Rectal smooth muscle tissue (tissue), 1 donor: ENCODE measurements around the gene GULP1.

Experiments used
- H3K27ac ChIP-seq: one replicate; pipeline ENCODE4 v1.7.0; 2013; ENCODE audit warnings: low read depth, low read length, inconsistent platforms
- H3K27me3 ChIP-seq: one replicate; pipeline ENCODE4 v1.7.0; 2013; ENCODE audit warnings: low read length; ENCODE audit not compliant: control insufficient read depth, insufficient read depth
- H3K36me3 ChIP-seq: one replicate; pipeline ENCODE4 v1.7.0; 2013; ENCODE audit warnings: low read length; ENCODE audit not compliant: control insufficient read depth, insufficient read depth
- H3K4me1 ChIP-seq: one replicate; pipeline ENCODE4 v1.7.0; 2013; ENCODE audit warnings: low read length; ENCODE audit not compliant: control insufficient read depth, insufficient read depth
- H3K4me3 ChIP-seq: one replicate; pipeline ENCODE4 v1.7.0; 2013; ENCODE audit warnings: low read length
- H3K9ac ChIP-seq: one replicate; pipeline ENCODE4 v1.7.0; 2013; ENCODE audit warnings: low read length

The GULP1 gene

DNA sequence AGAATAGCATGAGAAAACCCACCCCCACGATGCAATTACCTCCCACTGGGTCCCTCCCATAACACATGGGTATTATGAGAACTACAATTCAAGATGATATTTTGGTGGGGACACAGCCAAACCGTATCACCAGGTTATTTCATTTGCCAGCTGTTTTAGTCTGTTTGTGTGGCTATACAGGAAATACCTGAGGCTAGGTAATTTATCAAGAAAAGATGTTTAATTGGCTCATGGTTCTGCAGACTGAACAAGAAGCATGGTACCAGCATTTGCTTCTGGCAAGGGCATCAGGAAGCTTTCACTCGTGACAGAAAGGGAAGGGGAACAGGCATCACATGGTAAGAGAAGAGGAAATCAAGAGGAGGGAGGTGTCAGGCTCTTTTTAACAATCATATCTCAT is 329.2 kb downstream of the GULP1 start:
- Histone ChIP-seq H3K4me1 (no peaks in the 10 kb centered on the region), H3K36me3 (no peaks in the 10 kb centered on the region), H3K4me3 (no peak overlapping the region), H3K9ac (no peak overlapping the region), H3K27ac (no peak overlapping the region), H3K27me3 (no peaks in the 10 kb centered on the region)

DNA sequence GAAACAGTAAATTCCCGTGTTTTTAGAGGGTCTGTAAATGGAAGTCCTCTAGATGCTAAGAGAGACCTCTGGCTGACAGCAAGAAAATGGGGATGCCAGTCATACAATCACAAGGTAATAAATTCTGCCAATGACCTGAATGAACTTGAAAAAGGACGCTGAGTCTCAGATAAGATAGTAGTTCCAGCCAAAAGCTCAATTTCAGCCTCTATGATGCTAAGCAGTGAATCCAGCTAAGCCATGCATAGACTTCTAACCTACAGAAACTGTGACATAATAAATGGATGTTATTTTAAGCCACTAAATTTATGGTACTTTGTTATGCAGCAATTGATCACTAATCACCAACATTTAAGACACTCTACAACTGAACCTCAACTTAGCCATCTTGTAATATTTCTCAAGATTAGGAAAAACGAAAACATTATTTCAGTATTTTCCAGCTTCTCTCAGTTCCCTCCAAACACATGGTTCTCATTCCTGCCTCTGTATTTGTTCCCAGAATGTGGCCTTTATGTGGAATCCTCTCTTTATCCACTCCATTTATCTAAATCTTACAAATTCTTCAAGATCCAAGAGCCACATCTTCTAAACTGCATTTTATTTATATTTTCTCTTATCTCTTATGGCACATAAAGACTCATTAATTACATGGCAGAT is 331.1 kb downstream of the GULP1 start:
- H3K4me3 ChIP-seq: no peak overlapping the region
- H3K27me3 ChIP-seq: no peaks in the 10 kb centered on the region
- H3K27ac ChIP-seq: no peak overlapping the region
- no peaks in the 10 kb centered on the region for H3K4me1 ChIP-seq
- no peaks in the 10 kb centered on the region for H3K36me3 ChIP-seq
- H3K9ac ChIP-seq: no peak overlapping the region

DNA sequence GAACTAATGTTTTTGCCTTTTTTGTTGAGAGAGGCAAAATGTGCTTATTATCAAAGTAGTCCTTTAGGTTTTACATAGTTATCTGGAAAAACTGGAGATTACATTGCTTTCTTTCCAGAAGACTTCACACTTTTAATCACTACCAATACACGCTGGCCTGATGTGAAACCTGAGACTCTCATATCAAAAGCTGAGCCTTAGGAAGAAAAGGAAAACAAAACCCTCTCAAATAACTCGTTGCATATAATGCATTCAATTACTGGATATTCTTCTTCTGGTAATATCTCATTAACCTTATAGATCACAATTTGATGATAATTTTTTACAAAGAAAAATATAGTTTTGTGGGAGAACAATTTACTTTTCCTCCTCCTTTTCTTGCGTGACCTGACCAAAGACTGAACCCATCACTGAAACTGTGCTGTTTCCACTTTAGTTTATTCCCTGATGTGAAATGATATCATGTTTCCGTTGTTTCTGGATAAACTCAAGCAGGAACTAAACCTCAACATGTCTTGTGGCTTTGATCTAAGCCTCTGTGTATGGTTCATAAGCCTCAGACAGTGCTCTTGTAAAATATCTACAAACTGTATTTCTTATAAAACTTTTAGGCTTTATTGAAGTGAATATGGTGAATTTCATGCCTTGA is 332.4 kb downstream of the GULP1 start:
- H3K4me3 ChIP-seq: no peak overlapping the region
- no peak overlapping the region for H3K9ac ChIP-seq
- H3K27me3 ChIP-seq: no peaks in the 10 kb centered on the region
- H3K4me1 ChIP-seq: no peaks in the 10 kb centered on the region
- no peaks in the 10 kb centered on the region for H3K36me3 ChIP-seq
- H3K27ac ChIP-seq: peak overlapping the region; percentile 23

DNA sequence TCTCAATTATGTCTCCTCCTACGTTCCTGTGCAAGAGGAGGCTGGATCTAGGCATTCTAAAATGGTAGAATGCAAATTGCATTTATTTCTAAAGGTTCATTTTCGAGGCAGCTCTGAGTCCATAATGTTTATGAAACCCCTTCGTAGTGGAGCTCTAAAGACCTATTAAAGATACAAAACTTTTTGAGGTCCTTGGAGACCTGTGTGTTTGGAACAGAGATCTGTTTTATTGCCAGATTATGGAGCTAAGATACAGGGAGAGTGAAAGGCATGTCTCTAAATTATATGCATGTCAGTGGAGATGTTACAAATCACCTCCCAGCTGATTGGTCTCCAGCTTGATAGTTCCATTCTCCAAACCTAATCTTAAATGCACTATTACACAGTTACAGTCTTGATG is 335.8 kb downstream of the GULP1 start:
- Histone ChIP-seq H3K4me1 (peaks cover 11% of the 10 kb centered on the region), H3K27ac (no peak overlapping the region), H3K36me3 (no peaks in the 10 kb centered on the region), H3K27me3 (no peaks in the 10 kb centered on the region), H3K4me3 (no peak overlapping the region), H3K9ac (no peak overlapping the region)

DNA sequence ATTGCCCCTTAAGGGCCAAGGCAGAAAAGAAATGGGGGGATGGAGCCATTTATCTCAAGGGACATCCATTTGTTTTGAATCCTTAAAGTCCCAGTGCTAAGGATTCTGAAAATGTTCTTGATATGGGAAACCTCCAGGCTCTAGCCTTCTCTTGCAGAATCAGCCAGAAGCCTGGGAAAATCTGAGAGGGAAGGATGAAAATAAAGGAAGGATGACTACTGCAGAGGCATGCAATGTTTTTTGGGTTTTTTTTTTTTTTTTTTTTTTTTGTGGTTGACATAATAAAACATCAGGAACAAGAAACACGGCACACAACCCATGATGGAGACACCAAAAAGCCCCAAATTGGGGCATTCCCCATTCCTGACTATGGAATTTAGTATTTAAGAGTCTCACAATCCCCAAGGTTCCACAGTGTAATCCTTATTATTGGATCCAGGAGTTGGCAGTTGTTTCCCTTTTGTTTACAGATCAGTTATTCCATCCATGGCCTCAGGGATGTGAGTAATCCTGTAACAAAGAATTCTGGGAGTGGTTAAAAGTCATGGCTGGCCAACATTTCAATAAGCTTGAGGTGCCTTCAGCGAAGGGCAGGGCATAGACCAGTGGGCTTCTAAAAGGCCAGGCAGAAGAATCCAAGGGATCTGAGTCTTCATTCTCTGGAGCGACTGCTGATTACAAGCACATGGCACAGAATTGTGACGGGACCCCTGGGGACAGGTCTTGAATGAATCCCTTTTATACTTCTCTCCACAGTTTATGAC is 337.5 kb downstream of the GULP1 start:
- Histone ChIP-seq H3K27ac (no peak overlapping the region), H3K9ac (no peak overlapping the region), H3K4me1 (peaks cover 11% of the 10 kb centered on the region), H3K27me3 (no peaks in the 10 kb centered on the region), H3K4me3 (no peak overlapping the region), H3K36me3 (no peaks in the 10 kb centered on the region)

DNA sequence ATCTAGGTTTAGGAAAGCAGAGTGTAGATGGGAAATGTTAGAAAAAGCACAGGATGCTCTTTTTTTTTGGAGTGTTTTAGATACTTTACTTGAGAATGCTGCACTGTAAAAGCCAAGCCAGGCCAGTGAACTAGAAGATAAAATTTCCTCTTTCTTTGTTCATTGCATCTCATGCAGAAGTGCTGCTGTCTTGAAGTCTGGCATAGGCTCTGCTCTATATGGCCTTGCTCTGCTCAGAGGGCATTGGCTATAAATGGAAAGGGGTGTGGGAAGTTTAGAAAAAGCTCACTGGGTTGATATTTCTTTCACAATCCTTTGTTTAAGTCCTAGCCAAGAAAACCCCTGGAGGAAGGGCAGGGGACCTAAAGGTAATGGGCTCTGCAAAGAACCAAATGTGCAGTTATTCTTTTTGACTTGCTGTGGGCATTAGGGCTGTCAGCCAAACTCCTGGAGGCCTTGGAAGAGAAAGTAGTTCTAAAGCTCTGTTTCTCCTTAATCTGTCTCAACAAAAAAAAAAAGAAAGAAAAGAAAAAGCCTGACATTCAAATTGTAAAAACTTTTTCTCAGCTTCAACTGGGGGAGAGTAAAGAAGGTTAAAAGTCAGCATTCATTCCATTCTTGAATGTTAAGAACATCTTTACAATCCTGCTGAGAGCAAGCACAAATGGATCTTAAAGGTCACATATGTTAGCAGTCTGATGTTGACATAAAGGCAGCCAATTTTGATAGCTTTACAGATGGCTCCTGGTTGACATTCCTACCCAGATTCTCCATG is 338.3 kb downstream of the GULP1 start:
- peaks cover 11% of the 10 kb centered on the region for H3K4me1 ChIP-seq
- H3K4me3 ChIP-seq: no peak overlapping the region
- H3K9ac ChIP-seq: no peak overlapping the region
- H3K36me3 ChIP-seq: no peaks in the 10 kb centered on the region
- H3K27ac ChIP-seq: no peak overlapping the region
- no peaks in the 10 kb centered on the region for H3K27me3 ChIP-seq

DNA sequence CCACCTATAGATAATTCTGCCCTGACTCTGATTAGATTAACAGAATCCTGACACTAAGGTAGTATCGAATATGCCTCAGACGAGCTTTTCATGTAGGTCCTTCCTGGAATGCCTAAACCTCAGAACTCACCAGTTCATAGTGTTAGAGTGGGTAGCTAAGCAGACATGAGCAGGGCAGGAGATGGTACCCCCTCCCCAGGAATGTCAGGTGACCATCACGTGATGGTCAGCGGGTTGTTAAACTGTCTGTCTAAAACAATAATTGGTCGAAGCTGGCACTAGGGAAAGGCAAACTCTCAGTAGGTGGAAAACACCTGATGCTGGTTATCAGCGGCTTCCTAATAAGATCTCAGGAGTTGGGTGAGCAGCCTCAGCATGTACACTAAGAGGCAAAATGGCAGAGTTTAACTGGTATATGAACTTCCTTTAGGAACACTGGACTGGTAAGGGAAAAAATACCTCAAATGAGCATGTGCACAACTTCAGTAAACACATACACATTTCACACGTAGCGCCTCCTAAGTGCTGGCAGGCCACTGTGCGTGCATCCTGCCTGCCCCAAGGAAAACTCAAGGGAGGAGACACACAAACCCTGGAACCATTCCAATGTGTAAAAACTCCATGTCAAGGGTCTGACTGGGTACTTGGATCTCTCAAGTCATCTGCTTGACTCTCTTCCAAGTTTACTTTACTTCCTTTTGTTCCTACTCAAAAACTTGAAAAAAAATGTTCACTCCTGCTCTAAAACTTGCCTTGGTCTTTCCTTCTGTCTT is 339.5 kb downstream of the GULP1 start:
- H3K27me3 ChIP-seq: no peaks in the 10 kb centered on the region
- no peak overlapping the region for H3K4me3 ChIP-seq
- peaks cover 11% of the 10 kb centered on the region for H3K4me1 ChIP-seq
- H3K27ac ChIP-seq: no peak overlapping the region
- no peaks in the 10 kb centered on the region for H3K36me3 ChIP-seq
- no peak overlapping the region for H3K9ac ChIP-seq

DNA sequence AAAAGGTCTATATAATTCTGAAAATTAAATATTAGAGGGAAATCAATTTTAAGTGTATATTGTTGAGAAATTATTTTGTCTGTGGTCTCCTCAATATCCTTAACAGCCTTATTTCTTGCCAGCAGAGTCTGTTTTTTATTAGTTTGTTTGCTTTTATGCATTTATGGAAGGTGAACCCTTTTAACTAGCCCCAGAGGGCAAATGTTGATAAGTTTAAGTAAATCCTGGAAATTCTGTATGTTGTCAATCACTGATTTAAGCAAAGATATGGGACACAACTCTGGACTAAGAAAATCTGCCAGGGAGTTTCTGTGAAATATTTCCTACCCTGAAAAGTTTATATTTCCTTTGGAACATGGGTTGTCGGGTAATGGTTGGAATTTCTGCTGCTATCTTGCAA is 343.0 kb downstream of the GULP1 start:
- H3K4me1 ChIP-seq: peaks cover 10% of the 10 kb centered on the region
- H3K27me3 ChIP-seq: no peaks in the 10 kb centered on the region
- H3K9ac ChIP-seq: no peak overlapping the region
- no peaks in the 10 kb centered on the region for H3K36me3 ChIP-seq
- no peak overlapping the region for H3K27ac ChIP-seq
- H3K4me3 ChIP-seq: no peak overlapping the region
